PC-9 (cell line): ENCODE measurements around the gene ZBED4. TPM values are rescaled to one million over a fixed set of nuclear protein-coding genes. Genes with fewer than 3 reads are reported as not detected.

Experiments
- BruUV-seq: library from RNA; stranded (reverse); fragments of 400-500 nt; replicated peaks from 2 replicates; lab custom pipeline; 2021; lab: Mats Ljungman, UMichigan
- CTCF ChIA-PET: fragments of 300-600 bp; sonication (Branson Sonifier 250); formaldehyde crosslinking; loops from one replicate; lab custom pipeline; 2022; ENCODE audit warnings: antibody characterized with exemption; lab: Charles Lee
- POLR2A ChIA-PET: fragments of 300-600 bp; sonication (Branson Sonifier 250); formaldehyde crosslinking; loops from one replicate; lab custom pipeline; 2022; ENCODE audit warnings: antibody characterized with exemption; ENCODE audit not compliant: unreplicated experiment; lab: Charles Lee
- DNase-seq, 2 experiments: peaks; one replicate each; pipeline versions ENCODE4 v3.0.0 to v3.0.0-alpha.2; 2015 to 2022; ENCODE audit warnings: mixed read lengths in 1 of 2
- H2AFZ ChIP-seq: fragments of 200-600 bp; sonication (generic); 2 replicates; pipeline ENCODE4 v1.8.1; 2017; ENCODE audit warnings: antibody characterized with exemption
- H3F3A ChIP-seq: fragments of 200-600 bp; sonication (generic); 2 replicates; pipeline ENCODE4 v1.8.1; 2017; ENCODE audit warnings: antibody characterized with exemption, mild to moderate bottlenecking, low read depth; ENCODE audit not compliant: insufficient read depth
- H3K27ac ChIP-seq: fragments of 200-600 bp; sonication (generic); 2 replicates; pipeline ENCODE4 v1.6.1; 2016; ENCODE audit warnings: mixed run types
- H3K27me3 ChIP-seq: fragments of 200-600 bp; sonication (generic); 2 replicates; pipeline ENCODE4 v1.6.1; 2016; ENCODE audit warnings: low read depth, mixed run types; ENCODE audit not compliant: insufficient read depth
- H3K36me3 ChIP-seq: fragments of 200-600 bp; sonication (generic); 2 replicates; pipeline ENCODE4 v1.6.1; 2016; ENCODE audit warnings: low read depth, mixed run types
- H3K4me1 ChIP-seq: fragments of 200-600 bp; sonication (generic); replicated peaks from 2 replicates; pipeline ENCODE4 v1.6.1; 2016; ENCODE audit warnings: mixed run types; ENCODE audit not compliant: insufficient read depth
- H3K4me2 ChIP-seq: fragments of 200-600 bp; sonication (generic); 2 replicates; pipeline ENCODE4 v1.6.1; 2017; ENCODE audit warnings: mixed run types
- H3K4me3 ChIP-seq: fragments of 200-600 bp; sonication (generic); 2 replicates; pipeline ENCODE4 v1.6.1; 2016; ENCODE audit warnings: mixed run types
- H3K79me2 ChIP-seq: fragments of 200-600 bp; sonication (generic); 2 replicates; pipeline ENCODE4 v1.6.1; 2017; ENCODE audit warnings: low read depth, mixed run types
- H3K9me2 ChIP-seq: fragments of 200-600 bp; sonication (generic); 2 replicates; pipeline ENCODE4 v1.8.1; 2017; ENCODE audit warnings: mild to moderate bottlenecking; ENCODE audit not compliant: insufficient read depth
- H3K9me3 ChIP-seq: fragments of 200-600 bp; sonication (generic); 2 replicates; pipeline ENCODE4 v1.8.1; 2016; ENCODE audit warnings: low read depth; ENCODE audit not compliant: insufficient read depth
- H4K20me1 ChIP-seq: fragments of 200-600 bp; sonication (generic); 2 replicates; pipeline ENCODE4 v1.8.1; 2017; ENCODE audit not compliant: insufficient read depth
- EZH2 ChIP-seq: fragments of 200-600 bp; sonication (generic); IDR thresholded peaks from 2 replicates; pipeline ENCODE4 v1.8.0; 2017; ENCODE audit warnings: antibody characterized with exemption, low read depth
- intact Hi-C: fragments of 100-400 bp; cut with micrococcal nuclease; formaldehyde crosslinking; loops from one replicate; pipeline ENCODE4 v1.10.0; 2022; ENCODE audit not compliant: unreplicated experiment
- total RNA-seq: library from RNA; stranded (reverse); gene quantifications from 2 replicates; pipeline ENCODE4 v1.2.3, GENCODE V29; 2021
- TF ChIP-seq, protein P1 (sequence below): fragments of 200-600 bp; sonication (generic); conservative IDR thresholded peaks from 2 replicates; pipeline ENCODE4 v1.6.1; 2017; ENCODE audit warnings: mixed run types, antibody characterized with exemption, mild to moderate bottlenecking, moderate library complexity

ZBED4 gene
- total RNA-seq, 1 experiment from 2014 or later, result 21.4 TPM

DNA sequence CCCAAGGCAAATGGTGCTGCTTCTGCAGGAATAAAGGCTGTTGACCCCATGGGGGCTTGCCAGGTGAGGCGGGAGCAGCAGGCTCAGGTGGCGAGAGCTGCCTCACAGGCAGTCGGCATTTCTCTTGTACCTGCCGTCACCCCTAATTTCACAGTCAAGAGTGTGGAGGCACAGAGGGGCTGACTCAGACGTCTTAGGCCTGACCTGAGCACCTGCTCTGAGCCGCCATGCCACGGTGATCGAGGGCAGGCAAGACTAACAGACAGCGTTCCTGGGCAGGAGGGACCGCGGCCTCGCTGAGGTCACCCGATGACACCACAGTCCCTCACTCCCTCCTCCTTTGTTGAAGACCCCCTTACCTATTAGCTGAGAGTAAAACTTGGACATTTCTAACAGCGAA, 59.4 kb downstream of the ZBED4 start:
- Histone ChIP-seq H3K27ac (no peak overlapping the region), H3K36me3 (peaks cover 4% of the 10 kb centered on the region; the same call in 1 of the 2 replicates), H3K4me3 (no peak overlapping the region), H3K9me2 (no peaks in the 10 kb centered on the region), H2AFZ (no peak overlapping the region), H3K4me1 (peaks cover 8% of the 10 kb centered on the region), H3K9me3 (no peaks in the 10 kb centered on the region), H3F3A (no peaks in the 10 kb centered on the region), H3K27me3 (no peaks in the 10 kb centered on the region), H3K4me2 (no peak overlapping the region), H3K79me2 (peaks cover 21% of the 10 kb centered on the region), H4K20me1 (no peaks in the 10 kb centered on the region)
- POLR2A ChIA-PET, result no interaction called here
- CTCF ChIA-PET, result no interaction called here
- intact Hi-C loops, result no loop called here
- no peak for DNase-seq
- TF ChIP-seq, protein P1, sequence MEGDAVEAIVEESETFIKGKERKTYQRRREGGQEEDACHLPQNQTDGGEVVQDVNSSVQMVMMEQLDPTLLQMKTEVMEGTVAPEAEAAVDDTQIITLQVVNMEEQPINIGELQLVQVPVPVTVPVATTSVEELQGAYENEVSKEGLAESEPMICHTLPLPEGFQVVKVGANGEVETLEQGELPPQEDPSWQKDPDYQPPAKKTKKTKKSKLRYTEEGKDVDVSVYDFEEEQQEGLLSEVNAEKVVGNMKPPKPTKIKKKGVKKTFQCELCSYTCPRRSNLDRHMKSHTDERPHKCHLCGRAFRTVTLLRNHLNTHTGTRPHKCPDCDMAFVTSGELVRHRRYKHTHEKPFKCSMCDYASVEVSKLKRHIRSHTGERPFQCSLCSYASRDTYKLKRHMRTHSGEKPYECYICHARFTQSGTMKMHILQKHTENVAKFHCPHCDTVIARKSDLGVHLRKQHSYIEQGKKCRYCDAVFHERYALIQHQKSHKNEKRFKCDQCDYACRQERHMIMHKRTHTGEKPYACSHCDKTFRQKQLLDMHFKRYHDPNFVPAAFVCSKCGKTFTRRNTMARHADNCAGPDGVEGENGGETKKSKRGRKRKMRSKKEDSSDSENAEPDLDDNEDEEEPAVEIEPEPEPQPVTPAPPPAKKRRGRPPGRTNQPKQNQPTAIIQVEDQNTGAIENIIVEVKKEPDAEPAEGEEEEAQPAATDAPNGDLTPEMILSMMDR, result no peak
- TF ChIP-seq EZH2, result no peak
- BruUV-seq, result no TSS peak

- no TSS peak for BruUV-seq
- CTCF ChIA-PET, result no interaction called here
- Histone ChIP-seq H3K4me1 (peaks cover 8% of the 10 kb centered on the region), H3K9me3 (no peaks in the 10 kb centered on the region), H3K36me3 (peaks cover 4% of the 10 kb centered on the region; the same call in 1 of the 2 replicates), H4K20me1 (no peaks in the 10 kb centered on the region), H2AFZ (no peak overlapping the region), H3K27me3 (no peaks in the 10 kb centered on the region), H3K79me2 (peaks cover 21% of the 10 kb centered on the region), H3K9me2 (no peaks in the 10 kb centered on the region), H3K4me3 (no peak overlapping the region), H3F3A (no peaks in the 10 kb centered on the region), H3K27ac (no peak overlapping the region), H3K4me2 (no peak overlapping the region)
- no peak for DNase-seq
- POLR2A ChIA-PET, result interaction anchor here (0.7 kb wide), 1 partner anchor 21 kb away, joined by 3 read pairs; no protein-coding TSS in a partner anchor
- no peak for TF ChIP-seq EZH2
- TF ChIP-seq, protein P1, result no peak
- intact Hi-C loops, result no loop called here
Observed at GRCh38 chr22:49913446-49913845, 59.8 kb downstream of the ZBED4 start.

GRCh38 chr22:49914256-49914655, 60.6 kb downstream of the ZBED4 start:
- no TSS peak for BruUV-seq
- Histone ChIP-seq H3K4me2 (no peak overlapping the region), H3K79me2 (peaks cover 21% of the 10 kb centered on the region), H3K36me3 (peaks cover 4% of the 10 kb centered on the region; the same call in 1 of the 2 replicates), H3K9me3 (no peaks in the 10 kb centered on the region), H3K27ac (no peak overlapping the region), H3K27me3 (no peaks in the 10 kb centered on the region), H2AFZ (no peak overlapping the region), H3F3A (no peaks in the 10 kb centered on the region), H3K9me2 (no peaks in the 10 kb centered on the region), H3K4me3 (no peak overlapping the region), H4K20me1 (no peaks in the 10 kb centered on the region), H3K4me1 (peaks cover 13% of the 10 kb centered on the region)
- TF ChIP-seq, protein P1, result no peak
- no peak for TF ChIP-seq EZH2
- no peak for DNase-seq
- ChIA-PET CTCF (no interaction called here), POLR2A (interaction anchor here (0.7 kb wide), 1 partner anchor 22 kb away, joined by 3 read pairs; no protein-coding TSS in a partner anchor)
- intact Hi-C loops, result loop anchor here (2.0 kb wide), 1 partner anchor 59 kb away; no protein-coding TSS in a partner anchor
